ENCODE measurements around the gene CEACAM18.
A peak's percentile ranks its signal among the peaks of the same experiment; 100 is the strongest.

CEACAM18 gene

GRCh38 chr19:51458899-51459505 is 19.3 kb upstream of the CEACAM18 start:
- no peaks in the 10 kb centered on the region for H3K79me2 ChIP-seq (ENCODE audit: insufficient read depth, low read length)
- no peaks in the 10 kb centered on the region for H3K9me3 ChIP-seq (ENCODE audit: insufficient read depth, low read depth, low read length)
- H3K9ac ChIP-seq (ENCODE audit: low read depth, low read length, poor library complexity, severe bottlenecking), result no peak overlapping the region

DNA sequence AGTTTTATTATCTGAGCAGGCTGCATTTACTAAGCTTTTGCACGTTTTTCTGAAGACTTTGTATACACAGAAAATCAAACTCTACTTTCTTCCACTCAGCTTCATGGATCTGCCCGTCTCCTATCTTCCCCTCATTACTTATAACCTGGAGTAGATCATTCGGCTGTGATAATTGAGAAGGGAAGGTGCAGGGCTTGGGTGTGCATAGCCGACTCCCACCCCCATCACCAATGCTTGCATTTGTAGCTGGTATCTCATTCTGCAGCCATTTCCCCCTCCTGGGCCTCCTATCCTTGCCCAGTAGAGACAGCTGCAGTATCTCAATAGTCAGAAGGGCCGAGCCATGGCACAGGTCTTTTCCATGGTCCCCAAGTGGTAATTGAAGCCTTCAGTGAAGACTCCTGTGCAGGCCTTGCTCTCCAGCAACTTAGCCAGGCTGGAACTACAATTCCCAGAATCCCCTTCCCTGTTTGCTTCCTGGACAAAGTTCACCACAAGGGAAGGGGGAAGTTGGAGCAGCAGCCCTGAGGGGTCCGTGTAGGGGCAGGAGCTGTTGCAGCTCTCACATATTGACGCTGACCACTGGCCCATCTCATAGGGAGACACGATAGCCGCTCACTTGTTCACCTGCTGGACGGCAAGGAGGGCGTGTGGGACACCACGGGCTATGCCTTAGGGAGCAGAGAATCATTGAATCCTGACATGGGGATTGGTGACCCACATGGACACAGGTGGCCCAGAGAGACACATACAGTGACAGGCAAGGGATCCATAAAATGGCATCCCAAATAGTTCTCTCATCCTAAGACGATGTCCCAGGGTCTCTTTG is 18.0 kb upstream of the CEACAM18 start:
- peaks cover 6% of the 10 kb centered on the region; the same call in 1 of the 2 replicates for H3K79me2 ChIP-seq (ENCODE audit: insufficient read depth, low read length)
- H3K4me1 ChIP-seq (ENCODE audit: insufficient read depth, low read length, poor library complexity, severe bottlenecking), result peaks cover 36% of the 10 kb centered on the region
- peaks cover 4% of the 10 kb centered on the region; the same call in 1 of the 2 replicates for H3F3A ChIP-seq (ENCODE audit: low read depth)
- H3K9me3 ChIP-seq (ENCODE audit: insufficient read depth, low read depth, low read length), result no peaks in the 10 kb centered on the region
- no peaks in the 10 kb centered on the region for H3K27me3 ChIP-seq (ENCODE audit: insufficient read depth, low read length, poor library complexity, severe bottlenecking)
- TF ChIP-seq, protein P1, sequence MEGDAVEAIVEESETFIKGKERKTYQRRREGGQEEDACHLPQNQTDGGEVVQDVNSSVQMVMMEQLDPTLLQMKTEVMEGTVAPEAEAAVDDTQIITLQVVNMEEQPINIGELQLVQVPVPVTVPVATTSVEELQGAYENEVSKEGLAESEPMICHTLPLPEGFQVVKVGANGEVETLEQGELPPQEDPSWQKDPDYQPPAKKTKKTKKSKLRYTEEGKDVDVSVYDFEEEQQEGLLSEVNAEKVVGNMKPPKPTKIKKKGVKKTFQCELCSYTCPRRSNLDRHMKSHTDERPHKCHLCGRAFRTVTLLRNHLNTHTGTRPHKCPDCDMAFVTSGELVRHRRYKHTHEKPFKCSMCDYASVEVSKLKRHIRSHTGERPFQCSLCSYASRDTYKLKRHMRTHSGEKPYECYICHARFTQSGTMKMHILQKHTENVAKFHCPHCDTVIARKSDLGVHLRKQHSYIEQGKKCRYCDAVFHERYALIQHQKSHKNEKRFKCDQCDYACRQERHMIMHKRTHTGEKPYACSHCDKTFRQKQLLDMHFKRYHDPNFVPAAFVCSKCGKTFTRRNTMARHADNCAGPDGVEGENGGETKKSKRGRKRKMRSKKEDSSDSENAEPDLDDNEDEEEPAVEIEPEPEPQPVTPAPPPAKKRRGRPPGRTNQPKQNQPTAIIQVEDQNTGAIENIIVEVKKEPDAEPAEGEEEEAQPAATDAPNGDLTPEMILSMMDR (conservative IDR thresholded peaks at IDR 0.05; ENCODE audit: low read length), result no peak
- no peak for TF ChIP-seq EZH2phosphoT487 (IDR thresholded peaks at IDR 0.05; ENCODE audit: borderline replicate concordance)
- H4K20me1 ChIP-seq (ENCODE audit: insufficient read depth, low read length, poor library complexity, severe bottlenecking), result no peaks in the 10 kb centered on the region
- H3K4me2 ChIP-seq (ENCODE audit: low read depth, low read length, poor library complexity, severe bottlenecking), result peak overlapping the region; percentile 95
- no peaks in the 10 kb centered on the region for H3K9me2 ChIP-seq (replicated peaks; ENCODE audit: low read depth, low read length)
- peak overlapping the region; percentile 68 for H2AFZ ChIP-seq (ENCODE audit: low read length)
- H3K36me3 ChIP-seq (ENCODE audit: insufficient read depth, low read length), result no peaks in the 10 kb centered on the region
- peak overlapping the region; percentile 56 for H3K4me3 ChIP-seq (ENCODE audit: low read length, poor library complexity, severe bottlenecking)
- peak overlapping the region; percentile 82 for H3K9ac ChIP-seq (ENCODE audit: low read depth, low read length, poor library complexity, severe bottlenecking)

More at GRCh38 chr19:51458899-51459505, 19.3 kb upstream of the CEACAM18 start:
- H4K20me1 ChIP-seq (ENCODE audit: insufficient read depth, low read length, poor library complexity, severe bottlenecking), result no peaks in the 10 kb centered on the region
- peaks cover 4% of the 10 kb centered on the region; the same call in 1 of the 2 replicates for H3F3A ChIP-seq (ENCODE audit: low read depth)
- peaks cover 36% of the 10 kb centered on the region for H3K4me1 ChIP-seq (ENCODE audit: insufficient read depth, low read length, poor library complexity, severe bottlenecking)
- H3K4me2 ChIP-seq (ENCODE audit: low read depth, low read length, poor library complexity, severe bottlenecking), result no peak overlapping the region
- TF ChIP-seq, protein P1 (conservative IDR thresholded peaks at IDR 0.05; ENCODE audit: low read length), result no peak
- no peak for TF ChIP-seq EZH2phosphoT487 (IDR thresholded peaks at IDR 0.05; ENCODE audit: borderline replicate concordance)
- no peaks in the 10 kb centered on the region for H3K9me2 ChIP-seq (replicated peaks; ENCODE audit: low read depth, low read length)
- H3K36me3 ChIP-seq (ENCODE audit: insufficient read depth, low read length), result no peaks in the 10 kb centered on the region
- H3K27me3 ChIP-seq (ENCODE audit: insufficient read depth, low read length, poor library complexity, severe bottlenecking), result no peaks in the 10 kb centered on the region
- no peak overlapping the region for H3K4me3 ChIP-seq (ENCODE audit: low read length, poor library complexity, severe bottlenecking)
- no peak overlapping the region for H2AFZ ChIP-seq (ENCODE audit: low read length)

- Histone ChIP-seq H3K9me3 (ENCODE audit: insufficient read depth, low read depth, low read length) (no peaks in the 10 kb centered on the region), H3K27me3 (ENCODE audit: insufficient read depth, low read length, poor library complexity, severe bottlenecking) (no peaks in the 10 kb centered on the region), H3K4me3 (ENCODE audit: low read length, poor library complexity, severe bottlenecking) (peak overlapping the region; percentile 56), H3K9me2 (replicated peaks; ENCODE audit: low read depth, low read length) (no peaks in the 10 kb centered on the region), H3K9ac (ENCODE audit: low read depth, low read length, poor library complexity, severe bottlenecking) (peak overlapping the region; percentile 82), H3K4me2 (ENCODE audit: low read depth, low read length, poor library complexity, severe bottlenecking) (peak overlapping the region; percentile 95), H3F3A (ENCODE audit: low read depth) (peaks cover 4% of the 10 kb centered on the region; the same call in 1 of the 2 replicates), H3K79me2 (ENCODE audit: insufficient read depth, low read length) (peaks cover 15% of the 10 kb centered on the region; the same call in 1 of the 2 replicates), H3K4me1 (ENCODE audit: insufficient read depth, low read length, poor library complexity, severe bottlenecking) (peaks cover 47% of the 10 kb centered on the region), H2AFZ (ENCODE audit: low read length) (no peak overlapping the region), H3K36me3 (ENCODE audit: insufficient read depth, low read length) (no peaks in the 10 kb centered on the region), H4K20me1 (ENCODE audit: insufficient read depth, low read length, poor library complexity, severe bottlenecking) (no peaks in the 10 kb centered on the region)
- TF ChIP-seq, protein P1 (conservative IDR thresholded peaks at IDR 0.05; ENCODE audit: low read length), result no peak
- no peak for TF ChIP-seq EZH2phosphoT487 (IDR thresholded peaks at IDR 0.05; ENCODE audit: borderline replicate concordance)
These were observed 16.6 kb upstream of the CEACAM18 start for GRCh38 chr19:51461723-51462161.

All from Loucy (cell line).